SK-N-SH (cell line): ENCODE results near the gene UBA5. TPM values are rescaled to one million over a fixed set of nuclear protein-coding genes. Genes with fewer than 3 reads are reported as not detected.

Experiments
- CTCF ChIA-PET: fragments of 300-600, 350-600 bp; formaldehyde crosslinking; extraction: SDS; loops from one replicate; lab custom pipeline; 2021; lab: Yijun Ruan, JAX
- POLR2A ChIA-PET: fragments of 350-600 bp; sonication (Branson Sonifier 250); formaldehyde crosslinking; extraction: SDS; loops from one replicate; lab custom pipeline; 2020; ENCODE audit warnings: antibody characterized with exemption, inconsistent platforms; lab: Yijun Ruan, JAX
- DNase-seq: peaks from one replicate; pipeline ENCODE4 v3.0.0; 2012
- H2AFZ ChIP-seq: fragments of 200-600 bp; sonication (generic); 2 replicates; pipeline ENCODE4 v1.8.1; 2016; ENCODE audit warnings: antibody characterized with exemption, mild to moderate bottlenecking, low read depth
- H3F3A ChIP-seq: fragments of 200-600 bp; sonication (generic); replicated peaks from 2 replicates; pipeline ENCODE3; 2016; ENCODE audit warnings: antibody characterized with exemption, mild to moderate bottlenecking; ENCODE audit not compliant: insufficient read depth
- H3K27ac ChIP-seq, 2 experiments: fragments of 200-500 bp in 1 of 2; fragments of 200-600 bp in 1 of 2; sonication (Bioruptor generic) in 1 of 2; sonication (generic), shearing (Covaris generic) in 1 of 2; 2 replicates each; pipeline versions ENCODE4 v1.5.1 to v1.6.1; 2014 to 2016; ENCODE audit warnings: low read depth in 2 of 2, inconsistent platforms in 1 of 2, low read length in 1 of 2, mild to moderate bottlenecking in 1 of 2, mixed read lengths in 1 of 2
- H3K27me3 ChIP-seq: fragments of 200-600 bp; sonication (generic), shearing (Covaris generic); 2 replicates; pipeline ENCODE4 v1.6.1; 2016; ENCODE audit warnings: mixed run types; ENCODE audit not compliant: insufficient read depth
- H3K36me3 ChIP-seq, 2 experiments: fragments of 200-500 bp in 1 of 2; fragments of 200-600 bp in 1 of 2; sonication (Bioruptor generic) in 1 of 2; sonication (generic) in 1 of 2; replicated peaks in 1 of 2; 2 replicates each; pipeline versions ENCODE3 to v1.5.1; 2014 to 2016; ENCODE audit warnings: low read length in 1 of 2, mild to moderate bottlenecking in 1 of 2; ENCODE audit not compliant: insufficient read depth in 2 of 2, control insufficient read depth in 1 of 2
- H3K4me1 ChIP-seq, 2 experiments: fragments of 200-500 bp in 1 of 2; fragments of 200-600 bp in 1 of 2; sonication (Bioruptor generic) in 1 of 2; sonication (generic), shearing (Covaris generic) in 1 of 2; 2 replicates each; pipeline versions ENCODE4 v1.5.1 to v1.6.1; 2014 to 2016; ENCODE audit warnings: low read depth in 1 of 2, low read length in 1 of 2, mixed run types in 1 of 2; ENCODE audit not compliant: insufficient read depth in 2 of 2, control insufficient read depth in 1 of 2
- H3K4me2 ChIP-seq: fragments of 200-600 bp; sonication (generic), shearing (Covaris generic); 2 replicates; pipeline ENCODE4 v1.6.1; 2017; ENCODE audit warnings: mixed run types
- H3K4me3 ChIP-seq, 2 experiments: fragments of 200-500 bp in 1 of 2; fragments of 200-600 bp in 1 of 2; sonication (Bioruptor generic) in 1 of 2; sonication (generic), shearing (Covaris generic) in 1 of 2; 2 replicates each; pipeline versions ENCODE4 v1.5.1 to v1.8.1; 2014 to 2016; ENCODE audit warnings: low read depth in 2 of 2, inconsistent platforms in 1 of 2, low read length in 1 of 2, mild to moderate bottlenecking in 1 of 2, mixed read lengths in 1 of 2, moderate library complexity in 1 of 2
- H3K79me2 ChIP-seq: fragments of 200-600 bp; sonication (generic); 2 replicates; pipeline ENCODE4 v1.8.1; 2017; ENCODE audit warnings: mild to moderate bottlenecking; ENCODE audit not compliant: insufficient read depth
- H3K9ac ChIP-seq: fragments of 200-600 bp; sonication (generic); 2 replicates; pipeline ENCODE4 v1.6.1; 2017; ENCODE audit warnings: mixed run types
- H3K9me2 ChIP-seq: fragments of 200-600 bp; sonication (generic); 2 replicates; pipeline ENCODE4 v1.6.1; 2017; ENCODE audit warnings: mixed run types
- H3K9me3 ChIP-seq: fragments of 200-600 bp; sonication (generic); 2 replicates; pipeline ENCODE4 v1.6.1; 2017; ENCODE audit warnings: mixed run types, mild to moderate bottlenecking, moderate library complexity
- H4K20me1 ChIP-seq: fragments of 200-600 bp; sonication (generic); 2 replicates; pipeline ENCODE4 v1.6.1; 2017; ENCODE audit warnings: mild to moderate bottlenecking, mixed run types; ENCODE audit not compliant: insufficient read depth
- CHD2 ChIP-seq: fragments of 150-350 bp; IDR thresholded peaks from 2 replicates; pipeline ENCODE4 v1.6.1; 2018; ENCODE audit warnings: low read length; ENCODE audit not compliant: partially characterized antibody
- EP300 ChIP-seq, 2 experiments: IDR thresholded peaks; 2 replicates each; pipeline versions ENCODE4 v1.4.0 to v1.6.1; 2012; ENCODE audit warnings: borderline replicate concordance in 1 of 2, low read depth in 1 of 2, low read length in 1 of 2
- EZH2phosphoT487 ChIP-seq: fragments of 200-600 bp; sonication (generic); IDR thresholded peaks from 2 replicates; pipeline ENCODE4 v1.6.1; 2017; ENCODE audit warnings: low read depth, mixed run types, mild to moderate bottlenecking, antibody characterized with exemption, moderate library complexity, borderline replicate concordance
- FOSL2 ChIP-seq: IDR thresholded peaks from 2 replicates; pipeline ENCODE4 v1.4.0; 2012; ENCODE audit warnings: low read depth, mild to moderate bottlenecking, moderate library complexity, borderline replicate concordance
- FOXJ3 ChIP-seq: sonication (generic); formaldehyde crosslinking; IDR thresholded peaks from 2 replicates; pipeline ENCODE4 v1.5.1; 2020; ENCODE audit warnings: mild to moderate bottlenecking, missing genetic modification reagents
- GABPA ChIP-seq: IDR thresholded peaks from 2 replicates; pipeline ENCODE4 v1.4.0; 2012; ENCODE audit warnings: low read depth, mild to moderate bottlenecking
- MEF2A ChIP-seq: IDR thresholded peaks from 2 replicates; pipeline ENCODE4 v1.4.0; 2012; ENCODE audit warnings: low read depth, borderline replicate concordance
- NFIC ChIP-seq: IDR thresholded peaks from 2 replicates; pipeline ENCODE4 v1.4.0; 2012; ENCODE audit warnings: borderline replicate concordance
- NRF1 ChIP-seq: IDR thresholded peaks from 2 replicates; pipeline ENCODE4 v1.6.1; 2012; ENCODE audit warnings: low read depth, mild to moderate bottlenecking, low read length
- RAD21 ChIP-seq: IDR thresholded peaks from 2 replicates; pipeline ENCODE4 v1.6.1; 2012; ENCODE audit warnings: mild to moderate bottlenecking, low read length
- RCOR1 ChIP-seq: fragments of 150-350 bp; IDR thresholded peaks from 2 replicates; pipeline ENCODE4 v1.6.1; 2017; ENCODE audit warnings: antibody characterized with exemption, low read length
- SIN3A ChIP-seq: IDR thresholded peaks from 2 replicates; pipeline ENCODE4 v1.6.1; 2012; ENCODE audit warnings: low read depth, mild to moderate bottlenecking, low read length, moderate library complexity, borderline replicate concordance
- SMC3 ChIP-seq: IDR thresholded peaks from 2 replicates; pipeline ENCODE4 v1.6.1; 2012; ENCODE audit warnings: low read depth, low read length, improper control_type of control experiment
- TAF1 ChIP-seq: IDR thresholded peaks from 2 replicates; pipeline ENCODE4 v1.6.1; 2012; ENCODE audit warnings: low read depth, mild to moderate bottlenecking, low read length, moderate library complexity, borderline replicate concordance
- TCF12 ChIP-seq: IDR thresholded peaks from 2 replicates; pipeline ENCODE4 v1.4.0; 2012
- TEAD4 ChIP-seq: IDR thresholded peaks from 2 replicates; pipeline ENCODE4 v1.4.0; 2012; ENCODE audit warnings: mild to moderate bottlenecking, borderline replicate concordance; ENCODE audit not compliant: insufficient read depth
- YY1 ChIP-seq: IDR thresholded peaks from 2 replicates; pipeline ENCODE4 v1.4.0; 2012; ENCODE audit warnings: low read depth, mild to moderate bottlenecking
- WGBS: methylation state at CpG from one replicate; pipeline ENCODE4 v1.1.6; 2017; ENCODE audit warnings: low lambda C conversion rate; 5-methylcytosine and 5-hydroxymethylcytosine counted together
- polyA plus RNA-seq, 3 experiments: library from polyadenylated mRNA; depleted of rRNA; stranded (reverse); fragments of >200 nt; gene quantifications; 2 replicates each; pipeline ENCODE4 v1.2.3, GENCODE V29; 2012
- TF ChIP-seq, protein P1 (sequence below): fragments of 200-600 bp; sonication (generic); IDR thresholded peaks from 2 replicates; pipeline ENCODE4 v1.6.1; 2017; ENCODE audit warnings: antibody characterized with exemption, mild to moderate bottlenecking, moderate library complexity
- TF ChIP-seq, protein P2 (sequence below): fragments of 150-350 bp; IDR thresholded peaks from 2 replicates; pipeline ENCODE4 v1.6.1; 2016; ENCODE audit warnings: mild to moderate bottlenecking, low read depth, low read length
- TF ChIP-seq, protein P3 (sequence below): fragments of 150-350 bp; IDR thresholded peaks from 2 replicates; pipeline ENCODE4 v1.6.1; 2017; ENCODE audit warnings: antibody characterized with exemption, low read length, low read depth, borderline replicate concordance

The UBA5 gene
- polyA plus RNA-seq, 1 of the 3 experiments (the other 2 are of a cell fraction): 38.3 TPM

DNA sequence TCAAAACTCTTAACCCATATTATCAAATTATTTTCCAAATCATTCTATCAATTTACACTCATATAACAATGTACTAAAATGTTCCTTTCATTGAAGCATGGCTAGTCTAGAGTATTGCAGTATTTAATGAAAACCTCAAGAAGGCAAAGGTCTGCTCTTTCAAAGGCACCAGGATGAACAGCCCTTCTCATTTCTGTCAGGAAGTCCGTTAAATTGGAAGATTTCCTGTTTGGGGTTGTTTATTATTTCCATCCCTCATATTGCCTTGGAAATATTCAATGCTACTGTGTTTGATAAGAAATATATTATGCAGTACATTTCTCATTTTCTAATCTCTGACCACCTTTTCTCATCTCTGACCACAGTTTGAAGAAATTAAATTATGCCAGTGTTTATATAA, 38.0 kb upstream of the UBA5 start:
- TF ChIP-seq NRF1: no peak
- no peak for TF ChIP-seq EP300 (IDR thresholded peaks at IDR 0.05; ENCODE audit: borderline replicate concordance in 1 of 2, low read depth in 1 of 2, low read length in 1 of 2)
- TF ChIP-seq TEAD4: no peak
- no peak for TF ChIP-seq TAF1
- TF ChIP-seq RCOR1: no peak
- no peak for TF ChIP-seq SMC3
- no peaks in the 10 kb centered on the region for H3K9me2 ChIP-seq
- H3K36me3 ChIP-seq: peaks cover 26 to 31% of the 10 kb centered on the region in 2 experiments
- no peaks in the 10 kb centered on the region for H3K27me3 ChIP-seq
- CTCF ChIA-PET: no interaction called here
- no peaks in the 10 kb centered on the region for H3K79me2 ChIP-seq
- POLR2A ChIA-PET: no interaction called here
- H3K4me1 ChIP-seq: peaks cover 0 to 17% of the 10 kb centered on the region in 2 experiments; a peak in 2 of 4 replicates
- no peak for DNase-seq
- no peak overlapping the region for H3K4me2 ChIP-seq
- no peaks in the 10 kb centered on the region for H3K9me3 ChIP-seq
- no peak overlapping the region for H2AFZ ChIP-seq
- H3K4me3 ChIP-seq: no peak overlapping the region
- 86% methylated on average over 1 of the region's 1 CpG for WGBS
- peaks cover 6% of the 10 kb centered on the region for H3F3A ChIP-seq
- H3K9ac ChIP-seq: no peak overlapping the region
- no peak overlapping the region for H3K27ac ChIP-seq
- no peaks in the 10 kb centered on the region for H4K20me1 ChIP-seq

DNA sequence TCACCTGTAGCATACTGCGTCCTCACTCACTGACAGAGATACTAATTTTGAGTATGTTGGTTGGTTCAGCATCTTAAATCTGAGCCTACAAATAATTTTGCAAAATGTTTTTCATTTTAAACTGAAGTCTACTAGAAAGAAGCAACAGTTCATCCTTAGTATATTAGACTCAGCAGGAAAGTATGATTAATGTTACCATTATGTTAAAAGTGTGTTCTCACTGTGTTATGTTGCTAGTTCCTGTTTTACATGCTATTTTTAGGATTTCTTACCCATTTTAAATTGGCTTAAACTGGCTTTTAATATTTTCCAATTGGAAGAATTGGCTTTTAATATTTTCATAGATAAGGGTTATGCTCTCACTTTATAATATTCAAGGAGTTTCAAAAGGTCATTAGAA, 37.4 kb upstream of the UBA5 start:
- WGBS: 94% methylated on average over 1 of the region's 1 CpG
- no peak overlapping the region for H3K4me3 ChIP-seq
- peaks cover 6% of the 10 kb centered on the region for H3F3A ChIP-seq
- TF ChIP-seq, protein P1, sequence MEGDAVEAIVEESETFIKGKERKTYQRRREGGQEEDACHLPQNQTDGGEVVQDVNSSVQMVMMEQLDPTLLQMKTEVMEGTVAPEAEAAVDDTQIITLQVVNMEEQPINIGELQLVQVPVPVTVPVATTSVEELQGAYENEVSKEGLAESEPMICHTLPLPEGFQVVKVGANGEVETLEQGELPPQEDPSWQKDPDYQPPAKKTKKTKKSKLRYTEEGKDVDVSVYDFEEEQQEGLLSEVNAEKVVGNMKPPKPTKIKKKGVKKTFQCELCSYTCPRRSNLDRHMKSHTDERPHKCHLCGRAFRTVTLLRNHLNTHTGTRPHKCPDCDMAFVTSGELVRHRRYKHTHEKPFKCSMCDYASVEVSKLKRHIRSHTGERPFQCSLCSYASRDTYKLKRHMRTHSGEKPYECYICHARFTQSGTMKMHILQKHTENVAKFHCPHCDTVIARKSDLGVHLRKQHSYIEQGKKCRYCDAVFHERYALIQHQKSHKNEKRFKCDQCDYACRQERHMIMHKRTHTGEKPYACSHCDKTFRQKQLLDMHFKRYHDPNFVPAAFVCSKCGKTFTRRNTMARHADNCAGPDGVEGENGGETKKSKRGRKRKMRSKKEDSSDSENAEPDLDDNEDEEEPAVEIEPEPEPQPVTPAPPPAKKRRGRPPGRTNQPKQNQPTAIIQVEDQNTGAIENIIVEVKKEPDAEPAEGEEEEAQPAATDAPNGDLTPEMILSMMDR: no peak
- TF ChIP-seq TAF1 (no peak), GABPA (no peak), NRF1 (no peak), SMC3 (no peak), FOXJ3 (CRISPR knock-in tag) (no peak), NFIC (no peak), TCF12 (no peak), TEAD4 (no peak), FOSL2 (no peak), EZH2phosphoT487 (no peak), EP300 (IDR thresholded peaks at IDR 0.05; ENCODE audit: borderline replicate concordance in 1 of 2, low read depth in 1 of 2, low read length in 1 of 2) (no peak), CHD2 (no peak), RCOR1 (no peak), RAD21 (no peak), SIN3A (no peak), YY1 (no peak), MEF2A (no peak)
- TF ChIP-seq, protein P2, sequence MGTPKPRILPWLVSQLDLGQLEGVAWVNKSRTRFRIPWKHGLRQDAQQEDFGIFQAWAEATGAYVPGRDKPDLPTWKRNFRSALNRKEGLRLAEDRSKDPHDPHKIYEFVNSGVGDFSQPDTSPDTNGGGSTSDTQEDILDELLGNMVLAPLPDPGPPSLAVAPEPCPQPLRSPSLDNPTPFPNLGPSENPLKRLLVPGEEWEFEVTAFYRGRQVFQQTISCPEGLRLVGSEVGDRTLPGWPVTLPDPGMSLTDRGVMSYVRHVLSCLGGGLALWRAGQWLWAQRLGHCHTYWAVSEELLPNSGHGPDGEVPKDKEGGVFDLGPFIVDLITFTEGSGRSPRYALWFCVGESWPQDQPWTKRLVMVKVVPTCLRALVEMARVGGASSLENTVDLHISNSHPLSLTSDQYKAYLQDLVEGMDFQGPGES: no peak
- TF ChIP-seq, protein P3, sequence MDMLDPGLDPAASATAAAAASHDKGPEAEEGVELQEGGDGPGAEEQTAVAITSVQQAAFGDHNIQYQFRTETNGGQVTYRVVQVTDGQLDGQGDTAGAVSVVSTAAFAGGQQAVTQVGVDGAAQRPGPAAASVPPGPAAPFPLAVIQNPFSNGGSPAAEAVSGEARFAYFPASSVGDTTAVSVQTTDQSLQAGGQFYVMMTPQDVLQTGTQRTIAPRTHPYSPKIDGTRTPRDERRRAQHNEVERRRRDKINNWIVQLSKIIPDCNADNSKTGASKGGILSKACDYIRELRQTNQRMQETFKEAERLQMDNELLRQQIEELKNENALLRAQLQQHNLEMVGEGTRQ: no peak
- H3K4me2 ChIP-seq: no peak overlapping the region
- H3K79me2 ChIP-seq: no peaks in the 10 kb centered on the region
- no peak for DNase-seq
- no peaks in the 10 kb centered on the region for H4K20me1 ChIP-seq
- no peak overlapping the region for H3K9ac ChIP-seq
- H3K36me3 ChIP-seq: peaks cover 26 to 35% of the 10 kb centered on the region in 2 experiments
- peak overlapping the region in 1 of 2 experiments; percentile 29; a peak in 2 of 4 replicates for H3K27ac ChIP-seq
- no peaks in the 10 kb centered on the region for H3K9me2 ChIP-seq
- H3K4me1 ChIP-seq: peaks cover 0 to 17% of the 10 kb centered on the region in 2 experiments; a peak in 2 of 4 replicates
- H3K27me3 ChIP-seq: no peaks in the 10 kb centered on the region
- H2AFZ ChIP-seq: no peak overlapping the region
- POLR2A ChIA-PET: no interaction called here
- CTCF ChIA-PET: no interaction called here
- no peaks in the 10 kb centered on the region for H3K9me3 ChIP-seq
